Naive thymus-derived CD8-positive, alpha-beta T cell (primary cell): Measurements from ENCODE around the gene C1orf87. TPM values are rescaled to one million over a fixed set of nuclear protein-coding genes. Genes with fewer than 3 reads are reported as not detected.

Experiments used
- ATAC-seq, 2 donors: fragments of 150-1000 bp; cut with Tn5 transposase in 1 of 2; sonication (Bioruptor Pico), chemical (Tn5 transposase) in 1 of 2; 1 replicate in 1 of 2; 2 replicates in 1 of 2; pipeline ENCODE4 v1.10.0; 2021; ENCODE audit warnings: mild to moderate bottlenecking in 2 of 2, moderate library complexity in 2 of 2
- POLR2A ChIA-PET: fragments of 350-600 bp; sonication (Branson Sonifier 250); formaldehyde crosslinking; loops from one replicate; lab custom pipeline; 2021; ENCODE audit warnings: antibody characterized with exemption; lab: Charles Lee
- DNase-seq, 10 donors: peaks; one replicate each; pipeline versions ENCODE4 v3.0.0 to v3.0.0-alpha.2; 2020 to 2022
- H3K27ac Mint-ChIP-seq, 10 donors: one replicate each; pipeline ENCODE4 v1.8.0; 2020 to 2022; ENCODE audit warnings: mild to moderate bottlenecking in 10 of 10, mixed read lengths in 10 of 10, moderate library complexity in 4 of 10, inconsistent platforms in 1 of 10
- H3K27me3 Mint-ChIP-seq, 5 donors: one replicate each; pipeline ENCODE4 v1.8.0; 2021 to 2022; ENCODE audit warnings: mixed read lengths in 5 of 5
- H3K36me3 Mint-ChIP-seq, 3 donors: one replicate each; pipeline ENCODE4 v1.8.0; 2020 to 2022; ENCODE audit warnings: mixed read lengths in 3 of 3, mild to moderate bottlenecking in 2 of 3, inconsistent platforms in 1 of 3
- H3K4me1 Mint-ChIP-seq, 4 donors: one replicate each; pipeline ENCODE4 v1.8.0; 2021 to 2022; ENCODE audit warnings: mixed read lengths in 4 of 4
- H3K4me3 Mint-ChIP-seq, 10 donors: one replicate each; pipeline ENCODE4 v1.8.0; 2020 to 2022; ENCODE audit warnings: mild to moderate bottlenecking in 10 of 10, mixed read lengths in 10 of 10, moderate library complexity in 6 of 10, inconsistent platforms in 1 of 10
- H3K9me3 Mint-ChIP-seq, 9 donors: one replicate each; pipeline ENCODE4 v1.8.0; 2020 to 2022; ENCODE audit warnings: mixed read lengths in 9 of 9, mild to moderate bottlenecking in 3 of 9, inconsistent platforms in 1 of 9, moderate library complexity in 1 of 9
- polyA plus RNA-seq, 3 donors: library from polyadenylated mRNA; unstranded; fragments of 300-500 nt; fragmentation: Illumina TruSeq; gene quantifications; one replicate each; pipeline ENCODE4 v1.2.3, GENCODE V29; 2021
- total RNA-seq, 8 experiments: library from RNA in 2 of 8; stranded (reverse) in 2 of 8; gene quantifications; one replicate each; pipeline ENCODE4 v1.2.3 and lab custom pipeline; 2021 to 2026

The C1orf87 gene
- total and polyA plus RNA-seq, 5 experiments from 2014 or later = not detected

- DNase-seq (no peak), ATAC-seq (no peak)
- no peaks in the 10 kb centered on the region for H3K9me3 Mint-ChIP-seq
- no peaks in the 10 kb centered on the region for H3K4me1 Mint-ChIP-seq
- H3K36me3 Mint-ChIP-seq = no peaks in the 10 kb centered on the region
- POLR2A ChIA-PET = no interaction called here
- H3K27me3 Mint-ChIP-seq = peaks cover 0 to 10% (median 0%) of the 10 kb centered on the region in 5 donors
- H3K27ac Mint-ChIP-seq = no peak overlapping the region
- H3K4me3 Mint-ChIP-seq = no peak overlapping the region
These were observed 17.1 kb upstream of the C1orf87 start for GRCh38 chr1:60090655-60091054.

GRCh38 chr1:60088620-60089155 is 15.1 kb upstream of the C1orf87 start:
- peaks cover 0 to 10% (median 4%) of the 10 kb centered on the region in 5 donors for H3K27me3 Mint-ChIP-seq
- no peaks in the 10 kb centered on the region for H3K36me3 Mint-ChIP-seq
- POLR2A ChIA-PET = no interaction called here
- ATAC-seq = no peak
- H3K27ac Mint-ChIP-seq = no peak overlapping the region
- no peaks in the 10 kb centered on the region for H3K4me1 Mint-ChIP-seq
- H3K4me3 Mint-ChIP-seq = no peak overlapping the region
- no peaks in the 10 kb centered on the region for H3K9me3 Mint-ChIP-seq
- no peak for DNase-seq

GRCh38 chr1:60087681-60088080 is 14.1 kb upstream of the C1orf87 start:
- no peaks in the 10 kb centered on the region for H3K4me1 Mint-ChIP-seq
- POLR2A ChIA-PET = no interaction called here
- ATAC-seq (no peak), DNase-seq (no peak)
- peaks cover 0 to 10% (median 4%) of the 10 kb centered on the region in 5 donors for H3K27me3 Mint-ChIP-seq
- no peak overlapping the region for H3K4me3 Mint-ChIP-seq
- no peaks in the 10 kb centered on the region for H3K9me3 Mint-ChIP-seq
- H3K27ac Mint-ChIP-seq = no peak overlapping the region
- H3K36me3 Mint-ChIP-seq = no peaks in the 10 kb centered on the region

DNA sequence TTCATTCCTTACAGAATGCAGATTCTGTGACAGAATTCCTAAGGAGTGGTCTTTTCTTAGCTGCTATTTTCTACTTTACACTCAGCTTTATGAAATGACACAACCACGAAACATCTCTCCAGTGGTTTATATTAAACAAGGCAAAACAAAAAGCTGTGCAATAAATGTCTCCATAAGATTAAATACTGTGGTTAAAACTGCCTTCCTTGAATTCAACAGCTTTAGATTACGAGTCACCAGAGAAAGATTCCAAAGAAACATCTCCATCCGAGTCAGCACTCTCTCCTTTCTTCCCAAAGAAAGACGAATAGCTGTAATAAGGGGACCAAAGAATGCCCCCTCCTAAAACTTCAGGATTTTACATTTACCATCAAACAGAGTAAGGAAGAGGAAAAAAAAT is 4.6 kb upstream of the C1orf87 start:
- Mint-ChIP-seq H3K4me1 (peaks cover 0 to 4% (median 0%) of the 10 kb centered on the region in 4 donors), H3K36me3 (no peaks in the 10 kb centered on the region), H3K4me3 (no peak overlapping the region), H3K27me3 (peaks cover 18 to 63% (median 26%) of the 10 kb centered on the region in 5 donors), H3K9me3 (no peaks in the 10 kb centered on the region), H3K27ac (no peak overlapping the region)
- POLR2A ChIA-PET = no interaction called here
- no peak for ATAC-seq
- DNase-seq = no peak

- Mint-ChIP-seq H3K27me3 (peaks cover 28 to 56% (median 41%) of the 10 kb centered on the region in 5 donors), H3K36me3 (peaks cover 0 to 2% (median 0%) of the 10 kb centered on the region in 3 donors), H3K4me1 (peaks cover 0 to 4% (median 0%) of the 10 kb centered on the region in 4 donors), H3K4me3 (no peak overlapping the region), H3K27ac (no peak overlapping the region), H3K9me3 (peaks cover 0 to 12% (median 0%) of the 10 kb centered on the region in 9 donors)
- ATAC-seq (no peak), DNase-seq (no peak)
- POLR2A ChIA-PET = no interaction called here
These were observed 2.3 kb downstream of the C1orf87 start for GRCh38 chr1:60071296-60071695.

DNA sequence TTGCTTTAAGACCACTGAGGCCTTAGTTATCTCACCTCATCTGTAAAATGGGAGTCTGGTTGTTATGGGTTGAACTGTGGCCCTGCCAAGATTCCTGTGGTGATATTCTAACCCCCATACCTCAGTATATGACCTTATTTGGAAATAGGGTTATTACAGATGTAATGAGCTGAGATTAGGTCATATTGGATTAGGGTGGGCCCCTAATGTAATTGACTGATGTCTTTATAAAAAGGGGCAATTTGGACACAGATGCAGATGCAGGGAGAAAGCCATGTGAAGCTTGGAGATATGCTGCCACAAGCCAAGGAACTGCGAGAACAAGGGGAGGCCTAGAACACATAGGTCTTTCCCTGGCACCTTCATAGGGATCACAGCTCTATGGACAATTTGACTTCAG is 3.9 kb downstream of the C1orf87 start:
- Mint-ChIP-seq H3K27me3 (peaks cover 17 to 40% (median 29%) of the 10 kb centered on the region in 5 donors), H3K9me3 (peaks cover 0 to 12% (median 0%) of the 10 kb centered on the region in 9 donors), H3K4me1 (no peaks in the 10 kb centered on the region), H3K4me3 (no peak overlapping the region), H3K27ac (no peak overlapping the region), H3K36me3 (peaks cover 0 to 2% (median 0%) of the 10 kb centered on the region in 3 donors)
- POLR2A ChIA-PET = no interaction called here
- no peak for DNase-seq
- ATAC-seq = no peak

DNA sequence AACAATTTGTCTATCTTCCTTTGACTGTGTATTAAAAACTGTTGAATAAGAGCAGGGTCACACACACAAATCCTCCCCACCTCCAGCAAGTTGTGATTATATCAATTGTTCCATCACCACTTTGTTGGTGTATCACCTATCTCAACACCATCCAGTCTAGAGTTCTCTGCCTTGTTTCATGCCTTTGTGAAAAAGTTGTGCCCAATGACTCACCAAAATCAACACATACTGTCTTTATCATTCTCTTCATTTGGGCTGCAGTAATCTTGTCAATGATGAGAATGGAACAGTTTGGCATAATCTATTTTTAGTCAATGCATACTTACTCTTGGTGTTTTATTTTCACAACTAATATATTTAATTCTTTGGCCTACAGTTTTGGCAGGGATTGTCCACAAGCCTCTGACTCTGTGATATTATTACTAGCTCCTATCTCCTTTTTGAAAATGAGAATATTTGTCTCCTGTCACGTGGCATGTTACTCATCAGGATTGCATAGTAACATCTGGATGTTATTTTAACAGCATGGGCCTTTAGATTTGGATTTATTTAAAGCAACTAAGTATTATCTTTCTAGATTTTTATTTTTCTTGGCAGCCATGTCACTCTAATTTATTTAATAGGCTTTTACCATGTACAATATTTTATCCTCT is 5.1 kb downstream of the C1orf87 start:
- POLR2A ChIA-PET = no interaction called here
- ATAC-seq (no peak), DNase-seq (no peak)
- Mint-ChIP-seq H3K9me3 (peaks cover 0 to 12% (median 0%) of the 10 kb centered on the region in 9 donors), H3K27me3 (peaks cover 9 to 31% (median 23%) of the 10 kb centered on the region in 5 donors), H3K4me1 (no peaks in the 10 kb centered on the region), H3K4me3 (no peak overlapping the region), H3K27ac (no peak overlapping the region), H3K36me3 (peaks cover 0 to 2% (median 0%) of the 10 kb centered on the region in 3 donors)

- POLR2A ChIA-PET = no interaction called here
- Mint-ChIP-seq H3K4me3 (no peak overlapping the region), H3K27ac (no peak overlapping the region), H3K4me1 (no peaks in the 10 kb centered on the region), H3K9me3 (peaks cover 0 to 12% (median 0%) of the 10 kb centered on the region in 9 donors), H3K36me3 (peaks cover 0 to 2% (median 0%) of the 10 kb centered on the region in 3 donors), H3K27me3 (peaks cover 0 to 20% (median 9%) of the 10 kb centered on the region in 5 donors)
- ATAC-seq = no peak
- DNase-seq = no peak
These were observed 7.6 kb downstream of the C1orf87 start for GRCh38 chr1:60066001-60066400.

- H3K27ac Mint-ChIP-seq = no peak overlapping the region
- H3K4me1 Mint-ChIP-seq = no peaks in the 10 kb centered on the region
- no peak overlapping the region for H3K4me3 Mint-ChIP-seq
- no peak for ATAC-seq
- peaks cover 0 to 12% (median 0%) of the 10 kb centered on the region in 9 donors for H3K9me3 Mint-ChIP-seq
- peaks cover 0 to 2% (median 0%) of the 10 kb centered on the region in 3 donors for H3K36me3 Mint-ChIP-seq
- no peak for DNase-seq
- POLR2A ChIA-PET = no interaction called here
- H3K27me3 Mint-ChIP-seq = peaks cover 0 to 20% (median 9%) of the 10 kb centered on the region in 5 donors
These were observed 8.4 kb downstream of the C1orf87 start for GRCh38 chr1:60065199-60065598.

DNA sequence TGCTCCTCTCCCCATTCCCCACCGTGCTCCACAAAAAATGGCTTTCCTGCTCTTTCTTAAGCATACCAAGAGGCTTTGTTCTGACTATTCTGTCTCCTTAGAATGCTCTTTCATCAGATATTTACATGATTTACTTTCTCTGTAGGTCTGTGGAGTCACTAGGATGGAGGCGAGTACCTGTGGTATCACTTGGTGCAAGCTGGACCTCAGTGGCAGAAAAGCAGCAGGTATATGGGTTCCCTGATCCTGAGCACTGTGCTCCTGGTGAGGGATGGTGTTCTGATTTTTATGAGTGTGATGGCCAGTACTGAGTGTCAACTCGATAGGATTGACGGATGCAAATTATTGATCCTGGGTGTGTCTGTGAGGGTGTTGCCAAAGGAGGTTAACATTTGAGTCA is 10.0 kb downstream of the C1orf87 start:
- DNase-seq (no peak), ATAC-seq (no peak)
- Mint-ChIP-seq H3K36me3 (peaks cover 0 to 2% (median 0%) of the 10 kb centered on the region in 3 donors), H3K4me1 (no peaks in the 10 kb centered on the region), H3K27me3 (peaks cover 0 to 12% (median 10%) of the 10 kb centered on the region in 5 donors), H3K27ac (no peak overlapping the region), H3K9me3 (peaks cover 0 to 12% (median 0%) of the 10 kb centered on the region in 9 donors), H3K4me3 (no peak overlapping the region)
- POLR2A ChIA-PET = no interaction called here

DNA sequence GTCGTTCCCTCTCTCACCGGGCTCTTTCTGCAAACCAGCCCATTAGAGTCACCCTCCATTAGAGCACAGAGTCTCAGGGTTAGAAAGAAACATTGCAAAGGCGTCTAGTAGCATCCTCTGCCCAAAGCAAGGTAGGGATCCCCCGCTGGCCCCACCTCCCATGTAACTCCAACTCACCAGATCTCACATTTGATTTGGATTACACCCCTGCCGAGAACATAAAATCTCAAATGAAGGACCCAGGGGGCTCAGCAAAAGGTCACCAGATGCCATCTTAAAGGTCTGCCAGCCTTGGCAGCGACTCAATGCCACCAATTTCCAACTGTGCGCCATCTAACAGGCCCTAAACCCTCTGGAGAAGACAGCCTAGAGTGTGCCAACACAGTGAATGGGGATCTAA is 14.1 kb downstream of the C1orf87 start:
- Mint-ChIP-seq H3K4me3 (no peak overlapping the region), H3K4me1 (no peaks in the 10 kb centered on the region), H3K27me3 (peaks cover 0 to 6% (median 4%) of the 10 kb centered on the region in 5 donors), H3K9me3 (no peaks in the 10 kb centered on the region), H3K36me3 (no peaks in the 10 kb centered on the region), H3K27ac (no peak overlapping the region)
- DNase-seq (no peak), ATAC-seq (no peak)
- POLR2A ChIA-PET = no interaction called here

DNA sequence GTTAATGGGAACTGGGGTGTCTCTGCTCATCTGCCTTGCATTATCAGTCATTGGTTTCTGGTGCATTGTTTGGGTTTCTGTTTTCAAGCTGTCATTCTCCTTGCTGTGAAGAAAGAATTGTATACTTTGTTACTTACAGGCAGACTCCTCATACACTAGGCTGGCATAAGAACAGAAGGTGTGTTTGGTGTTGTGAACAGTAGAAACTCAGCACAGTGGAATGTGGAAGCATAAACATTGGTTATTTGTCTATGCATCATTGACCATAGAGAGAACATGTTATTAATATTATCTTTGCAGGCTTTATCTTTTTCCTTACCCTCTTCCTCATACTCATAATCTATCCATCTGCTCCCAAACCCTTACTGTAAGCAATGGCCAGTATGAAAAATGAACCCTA is 18.2 kb downstream of the C1orf87 start:
- H3K4me3 Mint-ChIP-seq = no peak overlapping the region
- H3K27me3 Mint-ChIP-seq = peaks cover 1 to 18% (median 7%) of the 10 kb centered on the region in 5 donors
- DNase-seq (no peak), ATAC-seq (no peak)
- peaks cover 0 to 15% (median 4%) of the 10 kb centered on the region in 9 donors for H3K9me3 Mint-ChIP-seq
- H3K36me3 Mint-ChIP-seq = peaks cover 0 to 15% (median 0%) of the 10 kb centered on the region in 3 donors
- no peaks in the 10 kb centered on the region for H3K4me1 Mint-ChIP-seq
- POLR2A ChIA-PET = no interaction called here
- H3K27ac Mint-ChIP-seq = no peak overlapping the region

GRCh38 chr1:60054374-60054773 is 19.2 kb downstream of the C1orf87 start:
- Mint-ChIP-seq H3K27ac (no peak overlapping the region), H3K36me3 (peaks cover 0 to 23% (median 0%) of the 10 kb centered on the region in 3 donors), H3K4me3 (no peak overlapping the region), H3K27me3 (peaks cover 3 to 19% (median 7%) of the 10 kb centered on the region in 5 donors), H3K9me3 (peaks cover 0 to 25% (median 7%) of the 10 kb centered on the region in 9 donors), H3K4me1 (no peaks in the 10 kb centered on the region)
- POLR2A ChIA-PET = no interaction called here
- DNase-seq = no peak
- ATAC-seq = no peak
